Measurements from ENCODE around the gene SLC25A1.

SLC25A1 gene

DNA sequence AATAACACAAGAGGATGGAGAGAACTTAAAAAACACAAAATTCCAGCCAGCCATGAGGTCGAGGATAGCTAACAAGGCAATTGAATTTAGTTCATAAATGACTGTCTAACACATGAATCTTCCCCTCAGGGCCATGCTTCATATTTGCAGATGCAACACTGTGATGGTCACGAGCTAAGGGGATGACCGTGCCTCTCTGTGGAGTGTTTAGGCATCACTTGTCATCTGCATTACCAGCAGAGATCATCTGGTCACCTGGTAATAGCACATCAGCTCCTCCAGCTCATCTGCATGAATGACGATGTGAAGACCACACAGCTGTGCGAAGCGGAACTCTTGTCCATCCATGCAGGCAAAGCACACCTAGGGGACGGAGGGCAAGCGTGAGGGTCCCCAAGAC is 20.9 kb upstream of the SLC25A1 start:
- no peak for TF ChIP-seq SPI1 (IDR thresholded peaks at IDR 0.05; ENCODE audit: low read depth, low read length)
- TF ChIP-seq POLR2A (IDR thresholded peaks at IDR 0.05; ENCODE audit: low read depth, low read length) = no peak
- TF ChIP-seq TAF1 (IDR thresholded peaks at IDR 0.05; ENCODE audit: low read depth, low read length) = no peak
- no peak for TF ChIP-seq PAX5 (IDR thresholded peaks at IDR 0.05; ENCODE audit: insufficient read depth, low read length, severe bottlenecking)
- no peak for TF ChIP-seq POU2F2 (IDR thresholded peaks at IDR 0.05; ENCODE audit: low read depth, low read length)
- no peak for TF ChIP-seq POLR2AphosphoS5 (IDR thresholded peaks at IDR 0.05; ENCODE audit: low read depth, low read length)
- FAIRE-seq (no peak), DNase-seq (ENCODE audit: insufficient read length, low spot score) (no peak)

DNA sequence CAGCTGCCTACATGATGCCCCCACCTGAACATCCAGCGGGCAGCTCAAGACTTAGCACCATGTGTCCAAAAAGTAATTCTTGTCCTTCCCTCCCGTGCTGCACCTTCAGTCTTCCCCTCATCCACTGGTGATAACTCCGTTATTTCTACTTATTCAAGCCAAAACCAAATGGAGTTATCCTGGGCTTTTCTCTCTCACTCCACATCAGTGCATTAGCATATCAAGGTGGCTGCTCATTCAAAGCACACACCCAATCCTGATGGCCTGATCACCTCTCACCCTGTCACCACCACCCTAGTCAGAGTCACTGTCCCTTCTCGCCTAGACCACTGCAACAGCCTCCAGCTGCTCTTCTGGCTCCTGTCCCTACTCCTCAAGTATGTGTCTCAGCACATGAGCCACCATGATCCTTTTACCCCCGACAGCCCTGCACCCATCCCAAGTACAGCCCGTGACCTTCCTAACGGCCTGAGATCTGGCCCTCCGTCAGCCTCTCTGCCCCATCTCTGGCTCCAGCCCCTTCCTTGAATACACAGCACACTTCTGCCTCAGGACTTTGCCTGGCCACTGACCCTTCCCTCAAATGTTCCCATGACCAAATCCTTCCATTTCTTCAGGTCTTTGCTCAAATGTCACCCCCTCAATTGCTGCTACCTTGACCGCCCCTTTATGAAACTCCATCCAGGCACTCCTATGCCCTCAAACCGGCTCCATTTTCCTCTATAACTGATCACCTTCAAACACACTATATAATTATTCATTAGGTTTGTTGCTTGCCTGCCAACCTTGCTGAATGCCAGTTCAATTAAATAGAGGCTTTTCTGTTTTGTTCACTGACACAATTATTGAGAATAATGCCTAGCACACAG is 19.7 kb upstream of the SLC25A1 start:
- TF ChIP-seq POLR2A (IDR thresholded peaks at IDR 0.05; ENCODE audit: low read depth, low read length) (no peak), POLR2AphosphoS5 (IDR thresholded peaks at IDR 0.05; ENCODE audit: low read depth, low read length) (no peak), POU2F2 (IDR thresholded peaks at IDR 0.05; ENCODE audit: low read depth, low read length) (no peak), SPI1 (IDR thresholded peaks at IDR 0.05; ENCODE audit: low read depth, low read length) (no peak), PAX5 (IDR thresholded peaks at IDR 0.05; ENCODE audit: insufficient read depth, low read length, severe bottlenecking) (no peak), TAF1 (IDR thresholded peaks at IDR 0.05; ENCODE audit: low read depth, low read length) (no peak)
- no peak for FAIRE-seq
- DNase-seq (ENCODE audit: insufficient read length, low spot score) = no peak

DNA sequence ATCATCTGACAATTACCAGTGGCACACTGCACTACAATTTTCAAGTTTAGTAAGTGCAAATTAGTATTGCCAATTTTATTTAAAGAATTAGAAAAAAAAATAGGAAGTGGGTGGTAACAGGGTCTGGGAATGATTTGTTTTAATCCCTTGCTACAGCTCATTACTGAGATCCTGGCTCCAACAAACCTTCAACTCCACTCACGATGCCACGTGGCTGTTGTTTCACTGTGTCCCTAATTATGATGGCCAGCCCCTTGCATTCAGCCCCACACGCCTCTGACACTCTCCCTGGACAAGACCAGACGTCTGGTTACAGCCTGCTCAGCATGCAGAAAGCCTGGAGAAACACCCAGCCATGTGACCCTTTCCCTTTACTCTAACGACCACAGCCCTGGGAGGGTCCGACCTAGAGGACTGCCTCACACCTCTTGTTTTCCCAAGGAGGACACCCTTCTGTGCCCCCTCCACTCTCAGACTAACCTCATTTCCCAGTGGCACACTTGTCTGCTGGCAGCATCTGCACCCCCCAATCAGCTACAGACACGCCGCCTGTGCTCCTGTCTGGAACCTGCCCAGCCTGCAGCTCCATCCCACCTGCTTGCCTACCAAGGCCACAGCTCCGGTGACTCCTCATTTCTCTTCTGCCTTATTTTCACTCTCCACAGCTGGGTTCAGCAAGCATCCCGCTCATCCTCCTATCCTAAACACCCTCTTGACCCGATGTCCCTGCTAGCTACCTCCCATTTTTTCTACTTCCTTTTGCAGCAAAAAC is 18.5 kb upstream of the SLC25A1 start:
- TF ChIP-seq POLR2AphosphoS5 (IDR thresholded peaks at IDR 0.05; ENCODE audit: low read depth, low read length) (no peak), TAF1 (IDR thresholded peaks at IDR 0.05; ENCODE audit: low read depth, low read length) (no peak), PAX5 (IDR thresholded peaks at IDR 0.05; ENCODE audit: insufficient read depth, low read length, severe bottlenecking) (no peak), POU2F2 (IDR thresholded peaks at IDR 0.05; ENCODE audit: low read depth, low read length) (no peak), POLR2A (IDR thresholded peaks at IDR 0.05; ENCODE audit: low read depth, low read length) (no peak), SPI1 (IDR thresholded peaks at IDR 0.05; ENCODE audit: low read depth, low read length) (no peak)
- DNase-seq (ENCODE audit: insufficient read length, low spot score) (no peak), FAIRE-seq (no peak)

DNA sequence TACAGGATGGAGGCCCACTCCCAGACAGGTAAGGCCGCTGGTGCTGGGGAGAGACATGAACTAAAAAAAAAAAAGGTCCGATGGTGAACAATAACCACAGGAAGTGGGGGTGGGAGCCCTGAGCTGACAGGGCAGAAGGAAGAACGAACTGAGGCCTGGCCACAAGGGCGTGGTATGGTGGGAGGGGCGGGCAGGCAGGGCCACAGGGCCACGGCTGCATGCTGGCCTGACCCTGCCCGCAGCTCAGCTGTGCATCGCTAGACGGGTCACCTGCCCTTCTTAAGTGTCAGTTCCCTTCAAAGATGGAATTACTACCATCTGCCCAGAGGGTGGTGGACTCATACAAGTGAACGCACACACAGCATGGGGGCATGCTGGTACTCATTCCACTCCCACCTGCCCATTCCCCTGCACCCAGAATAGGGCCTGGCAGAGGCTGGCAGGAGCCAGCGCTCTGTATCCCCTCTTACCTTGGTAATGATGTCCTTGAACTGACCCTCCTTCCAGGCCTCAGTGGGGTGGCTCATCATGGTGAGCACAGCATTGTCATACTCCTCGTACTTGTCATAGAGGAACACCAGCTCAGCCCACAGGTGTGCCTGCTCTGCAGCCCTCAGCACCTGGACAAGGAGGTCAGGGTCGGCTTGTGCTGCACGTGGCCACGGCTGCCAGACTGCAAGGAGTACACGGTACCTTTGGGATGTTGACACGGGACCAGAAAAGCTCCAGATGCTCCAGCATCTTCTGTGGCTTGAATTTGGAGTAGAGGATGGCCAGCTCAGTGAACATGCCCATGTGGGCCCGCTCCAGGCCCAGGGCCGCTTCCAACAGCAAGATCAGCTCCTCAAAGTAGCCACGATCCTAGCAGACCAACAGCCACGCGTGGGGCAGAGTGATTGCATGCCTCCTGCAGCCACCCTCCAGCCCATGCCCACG is 17.5 kb upstream of the SLC25A1 start:
- TF ChIP-seq SPI1 (IDR thresholded peaks at IDR 0.05; ENCODE audit: low read depth, low read length) = no peak
- TF ChIP-seq POU2F2 (IDR thresholded peaks at IDR 0.05; ENCODE audit: low read depth, low read length) = no peak
- TF ChIP-seq POLR2AphosphoS5 (IDR thresholded peaks at IDR 0.05; ENCODE audit: low read depth, low read length) = no peak
- TF ChIP-seq POLR2A (IDR thresholded peaks at IDR 0.05; ENCODE audit: low read depth, low read length) = no peak
- no peak for TF ChIP-seq PAX5 (IDR thresholded peaks at IDR 0.05; ENCODE audit: insufficient read depth, low read length, severe bottlenecking)
- no peak for TF ChIP-seq TAF1 (IDR thresholded peaks at IDR 0.05; ENCODE audit: low read depth, low read length)
- DNase-seq (ENCODE audit: insufficient read length, low spot score) (no peak), FAIRE-seq (no peak)

DNA sequence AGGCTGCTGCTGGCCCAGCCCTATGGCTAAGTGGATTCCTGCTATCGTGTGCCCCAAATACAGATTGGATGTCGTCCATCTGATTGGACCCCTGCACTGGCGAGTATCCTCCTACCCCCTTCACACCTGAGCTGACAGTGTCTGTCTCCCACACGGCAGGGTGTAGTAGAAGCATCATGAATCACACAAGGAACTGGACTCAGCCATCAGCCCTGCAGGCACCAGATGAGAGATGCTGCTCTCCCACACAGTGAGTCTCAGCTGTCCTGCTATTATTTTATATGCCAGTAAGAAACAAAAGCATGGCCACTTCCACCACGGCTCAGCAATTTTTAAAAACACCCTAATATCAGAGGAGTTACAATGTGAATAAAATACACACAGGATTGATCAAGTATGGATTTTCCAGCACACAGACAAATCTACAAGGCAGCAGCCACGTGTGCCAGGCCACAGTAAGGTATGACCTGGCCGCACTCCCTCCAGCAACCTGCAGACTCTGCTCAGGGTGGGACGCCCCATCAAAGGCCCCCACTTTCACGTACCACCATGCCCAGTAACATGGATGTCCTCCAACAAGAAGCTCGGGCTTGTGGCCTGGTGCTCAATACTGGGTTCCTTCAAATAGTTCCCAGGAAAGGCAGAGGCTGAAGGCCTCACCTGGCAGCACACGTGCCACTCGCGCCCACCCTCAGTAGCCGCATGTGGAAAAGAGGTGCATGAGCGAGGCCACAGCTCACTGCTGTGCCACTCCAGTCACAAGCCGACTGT is 16.4 kb upstream of the SLC25A1 start:
- no peak for FAIRE-seq
- no peak for TF ChIP-seq PAX5 (IDR thresholded peaks at IDR 0.05; ENCODE audit: insufficient read depth, low read length, severe bottlenecking)
- no peak for TF ChIP-seq TAF1 (IDR thresholded peaks at IDR 0.05; ENCODE audit: low read depth, low read length)
- no peak for DNase-seq (ENCODE audit: insufficient read length, low spot score)

DNA sequence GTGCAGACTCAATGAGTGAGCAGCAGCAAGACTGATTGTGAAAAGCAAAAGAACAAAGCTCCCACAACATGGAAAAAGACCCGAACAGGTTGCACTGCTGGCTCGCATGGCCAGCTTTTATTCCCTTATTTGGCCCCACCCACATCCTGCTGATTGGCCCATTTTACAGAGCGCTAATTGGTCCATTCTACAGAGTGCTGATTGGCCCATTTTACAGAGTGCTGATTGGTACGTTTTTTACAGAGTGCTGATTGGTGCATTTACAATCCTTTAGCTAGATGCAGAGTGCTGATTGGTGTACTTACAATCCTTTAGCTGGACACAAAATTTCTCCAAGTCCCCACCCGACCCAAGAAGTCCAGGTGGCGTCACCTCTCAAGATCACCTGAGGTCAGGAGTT is 15.3 kb upstream of the SLC25A1 start:
- no peak for FAIRE-seq
- TF ChIP-seq POLR2AphosphoS5 (IDR thresholded peaks at IDR 0.05; ENCODE audit: low read depth, low read length) (no peak), POU2F2 (IDR thresholded peaks at IDR 0.05; ENCODE audit: low read depth, low read length) (no peak), SPI1 (IDR thresholded peaks at IDR 0.05; ENCODE audit: low read depth, low read length) (no peak), POLR2A (IDR thresholded peaks at IDR 0.05; ENCODE audit: low read depth, low read length) (no peak), PAX5 (IDR thresholded peaks at IDR 0.05; ENCODE audit: insufficient read depth, low read length, severe bottlenecking) (no peak), TAF1 (IDR thresholded peaks at IDR 0.05; ENCODE audit: low read depth, low read length) (no peak)
- no peak for DNase-seq (ENCODE audit: insufficient read length, low spot score)

DNA sequence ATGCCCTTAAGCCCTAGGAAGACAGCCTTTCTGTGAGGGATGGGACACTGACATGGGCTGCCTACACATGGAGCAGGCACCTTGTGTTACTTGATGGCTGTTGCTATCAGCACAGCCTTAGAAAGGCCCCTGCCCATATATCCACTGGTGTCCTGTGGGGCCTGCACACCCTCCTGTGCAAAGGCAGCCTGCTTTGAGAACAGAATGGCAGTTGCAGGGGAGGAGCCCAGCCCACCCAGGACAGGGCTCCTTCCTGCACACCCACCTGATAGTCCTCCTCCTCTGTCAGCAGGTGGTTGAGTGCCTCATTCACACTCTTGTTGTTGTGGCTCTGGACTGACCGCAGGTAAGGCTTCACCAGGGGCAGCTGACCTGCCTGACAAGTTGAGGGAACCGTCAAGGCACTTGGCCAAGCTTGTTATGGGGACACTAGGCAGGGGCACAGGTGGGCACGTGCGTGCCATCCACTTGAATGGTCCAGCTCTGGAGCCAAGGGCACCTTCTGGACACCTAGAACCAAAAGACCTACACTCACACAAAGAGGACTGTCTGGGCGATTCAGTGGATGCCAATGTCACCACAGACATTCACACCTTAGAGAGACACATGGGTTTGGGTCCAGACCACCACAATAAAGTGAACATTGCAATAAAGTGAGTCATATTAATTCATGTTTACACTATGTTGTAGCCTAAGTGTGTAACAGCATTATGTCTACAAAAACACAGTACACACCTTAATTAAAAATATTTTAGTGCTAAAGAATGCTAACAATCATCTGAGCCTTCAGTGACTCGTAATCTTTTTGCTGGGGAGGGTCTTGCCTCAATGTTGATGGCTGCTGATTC is 9.4 kb upstream of the SLC25A1 start:
- TF ChIP-seq POLR2AphosphoS5 (IDR thresholded peaks at IDR 0.05; ENCODE audit: low read depth, low read length) = no peak
- no peak for TF ChIP-seq POLR2A (IDR thresholded peaks at IDR 0.05; ENCODE audit: low read depth, low read length)
- no peak for TF ChIP-seq POU2F2 (IDR thresholded peaks at IDR 0.05; ENCODE audit: low read depth, low read length)
- DNase-seq (ENCODE audit: insufficient read length, low spot score) (no peak), FAIRE-seq (no peak)
